Mammary epithelial cell (primary cell): Measurements from ENCODE around the gene EXOC8.

ENCODE experiments used
- CTCF ChIP-seq, 2 donors: IDR thresholded peaks in 1 of 2; conservative IDR thresholded peaks in 1 of 2; 2 replicates each; pipeline ENCODE4 v1.5.1; 2011 to 2012; ENCODE audit warnings: inconsistent platforms in 2 of 2, low read length in 2 of 2, mild to moderate bottlenecking in 2 of 2, control low read depth in 1 of 2, low read depth in 1 of 2; ENCODE audit not compliant: insufficient read depth in 1 of 2; ENCODE audit errors: extremely low read depth in 1 of 2
- EZH2 ChIP-seq: IDR thresholded peaks from 2 replicates; pipeline ENCODE4 v1.6.1; 2012; ENCODE audit warnings: low read length, inconsistent platforms, borderline replicate concordance

GRCh38 chr1:231372501-231372900 lies 34.8 kb upstream of the EXOC8 start:
- TF ChIP-seq CTCF (conservative IDR thresholded peaks at IDR 0.05 in 1 of 2, IDR thresholded peaks at IDR 0.05 in 1 of 2; ENCODE audit: extremely low read depth in 1 of 2, insufficient read depth in 1 of 2, low read depth in 1 of 2, low read length in 2 of 2) (no peak), EZH2 (no peak)
